ENCODE data around the gene NUDT14. TPM values are rescaled to one million over a fixed set of nuclear protein-coding genes. Genes with fewer than 3 reads are reported as not detected.

Gene NUDT14
- polyA plus RNA-seq, 1 donor from 2014 or later = 55.0 TPM

- H3K36me3 ChIP-seq (ENCODE audit: insufficient read depth, low read length) = no peaks in the 10 kb centered on the region
- no peaks in the 10 kb centered on the region for H3K27me3 ChIP-seq (ENCODE audit: insufficient read depth, low read depth, low read length)
- TF ChIP-seq MXI1 (conservative IDR thresholded peaks at IDR 0.05; ENCODE audit: poor library complexity, severe bottlenecking) (no peak), EZH2 (IDR thresholded peaks at IDR 0.05; ENCODE audit: borderline replicate concordance, insufficient read depth, low read length, poor library complexity, severe bottlenecking) (no peak)
- no peaks in the 10 kb centered on the region for H3K9me2 ChIP-seq (ENCODE audit: insufficient read depth, low read length)
- H3K9ac ChIP-seq (ENCODE audit: low read length) = no peak overlapping the region
- H3K27ac ChIP-seq (ENCODE audit: low read length) = no peak overlapping the region
- H3K4me2 ChIP-seq (ENCODE audit: low read length) = no peak overlapping the region
- no peaks in the 10 kb centered on the region for H4K20me1 ChIP-seq (ENCODE audit: insufficient read depth)
- H3F3A ChIP-seq (ENCODE audit: insufficient read depth, low read length, poor library complexity, severe bottlenecking) = no peaks in the 10 kb centered on the region
- H3K79me2 ChIP-seq (replicated peaks; ENCODE audit: insufficient read depth, low read length) = no peaks in the 10 kb centered on the region
- no peak overlapping the region for H2AFZ ChIP-seq (ENCODE audit: low read depth, low read length)
- H3K9me3 ChIP-seq (ENCODE audit: low read length) = no peaks in the 10 kb centered on the region
- H3K4me3 ChIP-seq (ENCODE audit: low read length) = no peak overlapping the region
Observed at GRCh38 chr14:105211758-105212089, 30.6 kb upstream of the NUDT14 start.

- Histone ChIP-seq H4K20me1 (ENCODE audit: insufficient read depth) (no peaks in the 10 kb centered on the region), H3K4me2 (ENCODE audit: low read length) (no peak overlapping the region), H2AFZ (ENCODE audit: low read depth, low read length) (no peak overlapping the region), H3F3A (ENCODE audit: insufficient read depth, low read length, poor library complexity, severe bottlenecking) (no peaks in the 10 kb centered on the region), H3K4me3 (ENCODE audit: low read length) (no peak overlapping the region), H3K9me2 (ENCODE audit: insufficient read depth, low read length) (no peaks in the 10 kb centered on the region), H3K79me2 (replicated peaks; ENCODE audit: insufficient read depth, low read length) (no peaks in the 10 kb centered on the region), H3K9me3 (ENCODE audit: low read length) (no peaks in the 10 kb centered on the region), H3K9ac (ENCODE audit: low read length) (no peak overlapping the region), H3K36me3 (ENCODE audit: insufficient read depth, low read length) (no peaks in the 10 kb centered on the region), H3K27me3 (ENCODE audit: insufficient read depth, low read depth, low read length) (no peaks in the 10 kb centered on the region), H3K27ac (ENCODE audit: low read length) (no peak overlapping the region)
- no peak for TF ChIP-seq REST (IDR thresholded peaks at IDR 0.05; ENCODE audit: borderline replicate concordance)
- TF ChIP-seq TAF1 (IDR thresholded peaks at IDR 0.05; ENCODE audit: low read depth) = no peak
- no peak for TF ChIP-seq RAD21 (conservative IDR thresholded peaks at IDR 0.05)
- no peak for TF ChIP-seq POLR2AphosphoS5 (IDR thresholded peaks at IDR 0.05)
- no peak for TF ChIP-seq CTCF (IDR thresholded peaks at IDR 0.05; ENCODE audit: poor library complexity, severe bottlenecking)
- TF ChIP-seq MXI1 (conservative IDR thresholded peaks at IDR 0.05; ENCODE audit: poor library complexity, severe bottlenecking) = no peak
- TF ChIP-seq SMC3 (conservative IDR thresholded peaks at IDR 0.05; ENCODE audit: poor library complexity) = no peak
- TF ChIP-seq EZH2 (IDR thresholded peaks at IDR 0.05; ENCODE audit: borderline replicate concordance, insufficient read depth, low read length, poor library complexity, severe bottlenecking) = no peak
- no peak for TF ChIP-seq EP300 (conservative IDR thresholded peaks at IDR 0.05; ENCODE audit: poor library complexity, severe bottlenecking)
Observed at GRCh38 chr14:105211086-105211757, 30.1 kb upstream of the NUDT14 start.

All from neural cell (in vitro differentiated cells).